Activated naive CD4-positive, alpha-beta T cell treated with anti-CD3 and anti-CD28 coated beads for 36 hours (primary cell): ENCODE data around the gene NPHP1. TPM values are rescaled to one million over a fixed set of nuclear protein-coding genes. Genes with fewer than 3 reads are reported as not detected.
"Not testable (repeated sequence)": the region's sequence is repeated elsewhere in the genome, so short reads cannot be mapped to it uniquely, and the experiment has no call there.

Experiments used
- CTCF ChIA-PET: fragments of 350-600 bp; sonication (Branson Sonifier 250); formaldehyde crosslinking; loops from one replicate; lab custom pipeline; 2021; ENCODE audit warnings: antibody characterized with exemption; lab: Charles Lee
- DNase-seq: peaks from one replicate; pipeline ENCODE4 v3.0.0-alpha.2; 2020
- H3K27ac Mint-ChIP-seq: one replicate; pipeline ENCODE4 v1.8.0; 2021; ENCODE audit warnings: mild to moderate bottlenecking, mixed read lengths
- H3K27me3 Mint-ChIP-seq: one replicate; pipeline ENCODE4 v1.8.0; 2021; ENCODE audit warnings: low read depth, mixed read lengths
- H3K36me3 Mint-ChIP-seq: one replicate; pipeline ENCODE4 v1.8.0; 2021; ENCODE audit warnings: low read depth, mixed read lengths
- H3K4me1 Mint-ChIP-seq: one replicate; pipeline ENCODE4 v1.8.0; 2021; ENCODE audit warnings: low read depth, mixed read lengths
- H3K4me3 Mint-ChIP-seq: one replicate; pipeline ENCODE4 v1.8.0; 2021; ENCODE audit warnings: mild to moderate bottlenecking, moderate library complexity, mixed read lengths
- H3K9me3 Mint-ChIP-seq: one replicate; pipeline ENCODE4 v1.8.0; 2021; ENCODE audit warnings: mixed read lengths
- intact Hi-C: fragments of 100-400 bp; cut with micrococcal nuclease; formaldehyde crosslinking; loops from one replicate; pipeline ENCODE4 v1.15.1; 2023
- microRNA-seq: library from miRNA; unstranded; fragments of <30 nt; microRNA quantifications from one replicate; pipeline ENCODE4 v1.2.0, GENCODE V29; 2022; ENCODE audit warnings: borderline microRNAs expressed, borderline replicate concordance
- total RNA-seq, 2 experiments: library from RNA; stranded (reverse); gene quantifications; one replicate each; pipeline ENCODE4 v1.2.3, GENCODE V29; 2021

Gene NPHP1
- total RNA-seq, 2 experiments from 2014 or later, result 1.1 to 1.3 TPM

- CTCF ChIA-PET, result no interaction called here
- Mint-ChIP-seq H3K27ac (no peak overlapping the region), H3K9me3 (no peaks in the 10 kb centered on the region), H3K36me3 (no peaks in the 10 kb centered on the region), H3K27me3 (peaks cover 4% of the 10 kb centered on the region), H3K4me3 (no peak overlapping the region), H3K4me1 (peaks cover 2% of the 10 kb centered on the region)
- no peak for DNase-seq
- intact Hi-C loops, result no loop called here
Observed at GRCh38 chr2:110095994-110096633, 108.7 kb downstream of the NPHP1 start.

DNA sequence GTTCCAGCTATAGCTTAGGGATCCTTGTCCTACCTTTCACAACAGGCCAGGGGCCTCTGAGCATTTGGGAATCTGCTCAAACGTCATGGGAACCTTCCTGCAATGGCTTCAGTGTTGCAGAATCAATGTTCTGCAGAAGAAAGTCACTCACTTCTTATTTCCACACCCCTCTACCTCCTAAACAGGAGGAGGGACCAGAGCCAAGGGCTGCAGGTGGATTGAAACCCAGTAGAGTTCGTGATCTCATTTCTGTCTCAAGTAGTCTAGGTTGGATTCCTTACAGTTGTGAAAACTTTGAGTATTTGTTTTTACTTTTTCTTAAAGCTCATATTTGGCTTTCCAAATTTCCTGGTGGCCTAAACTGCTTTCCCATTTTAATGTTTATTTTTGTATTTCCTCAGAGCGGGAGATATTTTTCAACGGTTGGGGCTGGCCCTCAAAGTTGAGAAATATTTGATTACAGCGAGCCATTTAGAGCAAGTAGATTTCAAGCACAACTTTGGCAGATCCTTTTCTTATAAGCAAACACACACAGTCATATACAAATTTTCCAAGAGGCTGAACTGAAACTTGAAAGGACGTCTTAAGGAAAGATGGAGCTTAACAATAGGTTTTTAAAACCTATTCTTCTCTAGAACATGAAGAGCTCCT is 109.8 kb downstream of the NPHP1 start:
- intact Hi-C loops, H3K4me1 Mint-ChIP-seq, H3K27me3 Mint-ChIP-seq, H3K9me3 Mint-ChIP-seq, H3K27ac Mint-ChIP-seq, DNase-seq, H3K4me3 Mint-ChIP-seq, H3K36me3 Mint-ChIP-seq: not testable (repeated sequence)
- CTCF ChIA-PET, result interaction anchor here (0.7 kb wide), 1 partner anchor 751 kb away, joined by 3 read pairs; no protein-coding TSS in a partner anchor

DNA sequence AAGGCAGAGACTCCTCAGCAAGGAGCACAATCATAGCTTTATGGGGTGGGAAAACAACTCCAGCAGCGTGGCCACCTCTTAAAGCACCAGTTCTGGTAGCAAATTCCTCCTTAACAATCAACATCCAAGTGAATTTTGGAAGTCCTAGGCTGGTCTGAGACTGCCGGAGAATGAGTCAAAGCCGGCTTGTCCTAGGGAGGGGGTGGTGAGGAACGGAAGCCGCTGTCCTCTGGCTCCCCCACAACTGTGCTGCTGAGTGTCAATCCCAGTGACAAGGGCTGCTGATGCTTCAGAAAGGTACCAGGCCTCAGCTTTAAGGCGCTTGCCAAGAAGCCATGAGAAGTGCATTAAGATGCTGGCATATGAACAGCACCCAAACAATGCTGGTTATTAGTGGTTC is 110.9 kb downstream of the NPHP1 start:
- H3K9me3 Mint-ChIP-seq, H3K4me3 Mint-ChIP-seq, H3K4me1 Mint-ChIP-seq, H3K27me3 Mint-ChIP-seq, H3K36me3 Mint-ChIP-seq, DNase-seq, CTCF ChIA-PET, intact Hi-C loops, H3K27ac Mint-ChIP-seq: not testable (repeated sequence)

DNA sequence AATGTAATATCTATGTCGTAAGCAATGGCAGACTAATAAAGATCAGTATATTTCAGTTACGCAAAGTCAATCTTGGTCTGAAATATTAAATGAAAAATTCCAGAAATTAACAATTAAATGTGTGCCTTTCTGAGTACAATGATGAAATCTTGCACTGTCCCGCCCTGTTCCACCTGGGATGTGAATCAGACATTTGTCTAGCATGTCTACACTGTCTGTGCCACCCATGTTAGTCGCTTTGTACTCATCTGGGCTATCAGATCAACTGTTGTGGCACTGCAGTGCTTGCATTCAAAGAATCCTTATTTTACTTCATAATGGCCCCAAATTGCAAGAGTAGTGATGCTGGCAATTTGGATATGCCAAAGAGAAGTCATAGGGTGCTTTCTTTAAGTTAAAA is 114.6 kb downstream of the NPHP1 start:
- H3K27ac Mint-ChIP-seq, H3K4me3 Mint-ChIP-seq, H3K36me3 Mint-ChIP-seq, CTCF ChIA-PET, H3K27me3 Mint-ChIP-seq, H3K4me1 Mint-ChIP-seq, intact Hi-C loops, H3K9me3 Mint-ChIP-seq, DNase-seq: not testable (repeated sequence)

GRCh38 chr2:110083757-110084156 is 121.1 kb downstream of the NPHP1 start:
- H3K4me1 Mint-ChIP-seq, H3K27me3 Mint-ChIP-seq, CTCF ChIA-PET, H3K9me3 Mint-ChIP-seq, H3K27ac Mint-ChIP-seq, H3K4me3 Mint-ChIP-seq, intact Hi-C loops, DNase-seq, H3K36me3 Mint-ChIP-seq: not testable (repeated sequence)

DNA sequence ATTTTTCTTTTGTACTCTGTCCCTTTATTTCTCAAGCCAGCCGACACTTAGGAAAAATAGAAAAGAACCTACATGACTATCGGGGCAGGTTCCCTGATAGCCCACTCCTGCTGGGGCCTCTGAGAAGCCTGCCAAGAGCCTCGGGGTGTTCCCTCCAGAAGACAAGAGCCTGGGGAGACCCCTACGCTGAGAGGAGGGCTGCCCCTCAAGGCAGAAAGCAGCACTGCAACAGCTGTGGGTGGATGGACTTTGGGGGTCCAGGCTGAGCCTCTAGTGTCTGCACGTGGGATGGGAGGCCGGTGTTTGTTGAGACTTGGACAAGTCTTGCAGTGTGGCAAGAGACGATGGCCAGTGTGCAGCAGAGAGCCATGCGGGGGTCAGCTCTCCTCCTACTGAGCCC is 121.7 kb downstream of the NPHP1 start:
- CTCF ChIA-PET, intact Hi-C loops: not testable (repeated sequence)

GRCh38 chr2:110078104-110078503 is 126.7 kb downstream of the NPHP1 start:
- H3K27me3 Mint-ChIP-seq, intact Hi-C loops, H3K4me1 Mint-ChIP-seq, H3K27ac Mint-ChIP-seq, DNase-seq, H3K36me3 Mint-ChIP-seq, H3K9me3 Mint-ChIP-seq, CTCF ChIA-PET, H3K4me3 Mint-ChIP-seq: not testable (repeated sequence)

More for the DNA sequence above, 121.7 kb downstream of the NPHP1 start:
- H3K9me3 Mint-ChIP-seq, H3K36me3 Mint-ChIP-seq, H3K27ac Mint-ChIP-seq, H3K4me1 Mint-ChIP-seq, H3K4me3 Mint-ChIP-seq, H3K27me3 Mint-ChIP-seq, DNase-seq: not testable (repeated sequence)

DNA sequence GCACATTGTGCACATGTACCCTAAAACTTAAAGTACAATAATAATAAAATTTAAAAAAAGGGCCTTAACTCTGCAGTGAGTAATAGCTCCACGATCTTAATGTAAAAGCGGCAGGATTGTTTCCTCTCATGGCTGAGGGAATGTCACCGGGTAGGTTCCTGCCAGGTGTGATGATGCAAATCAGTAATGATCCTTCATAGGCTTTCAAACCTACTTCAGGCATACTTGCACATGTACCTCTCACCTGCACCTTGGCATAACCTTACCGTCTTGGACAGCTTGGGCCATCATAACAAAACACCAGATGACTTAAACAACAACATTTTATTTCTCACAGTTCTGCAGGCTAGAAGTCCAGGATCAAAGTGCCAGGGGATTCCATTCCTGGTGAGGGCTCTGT is 128.9 kb downstream of the NPHP1 start:
- CTCF ChIA-PET, H3K27ac Mint-ChIP-seq, H3K9me3 Mint-ChIP-seq, H3K4me3 Mint-ChIP-seq, DNase-seq, intact Hi-C loops, H3K36me3 Mint-ChIP-seq, H3K4me1 Mint-ChIP-seq, H3K27me3 Mint-ChIP-seq: not testable (repeated sequence)

Small RNA genes within 50 kb of the gene (microRNA-seq; reads per million reads assigned to microRNA genes)
- gene MIR4436B1, result not detected

Other genes starting within 250 kb of the NPHP1 start
- gene MALL, start 89.2 kb downstream of the NPHP1 start, total RNA-seq, result under 1 TPM; 0.17 to 0.38 TPM
- gene MTLN, start 7.5 kb upstream of the NPHP1 start, total RNA-seq, result 100 to 1,000 TPM; 110 TPM